K562 (cell line): ENCODE results near the gene MOG. TPM values are rescaled to one million over a fixed set of nuclear protein-coding genes. Genes with fewer than 3 reads are reported as not detected.

Experiments used
- MBD1 ChIP-seq: fragments of 250-450 bp; sonication (Bioruptor Pico); IDR thresholded peaks from 2 replicates; pipeline ENCODE4 v1.8.0; 2022; ENCODE audit warnings: inconsistent platforms
- TOE1 ChIP-seq, 2 experiments: fragments of 450-650 bp in 1 of 2; sonication (generic) in 1 of 2; formaldehyde crosslinking in 1 of 2; IDR thresholded peaks; 2 replicates each; pipeline versions ENCODE4 v1.7.1 to v1.8.0; 2016 to 2022; ENCODE audit warnings: borderline replicate concordance in 2 of 2, mild to moderate bottlenecking in 2 of 2, antibody characterized with exemption in 1 of 2, inconsistent platforms in 1 of 2, low read depth in 1 of 2, missing genetic modification reagents in 1 of 2, moderate library complexity in 1 of 2
- ZNF263 ChIP-seq: sonication (generic); formaldehyde crosslinking; IDR thresholded peaks from 2 replicates; pipeline ENCODE4 v1.8.0; 2022; ENCODE audit warnings: mild to moderate bottlenecking, missing genetic modification reagents, borderline replicate concordance
- ZNF655 ChIP-seq: fragments of 250-450 bp; sonication (Bioruptor Pico); IDR thresholded peaks from 2 replicates; pipeline ENCODE4 v1.5.0; 2021
- polyA plus RNA-seq, 8 experiments: library from polyadenylated mRNA; depleted of rRNA in 4 of 8; stranded (reverse) in 5 of 8; unstranded in 3 of 8; fragments of >200 nt; fragmentation: Nextera tagmentation in 2 of 8; fragmentation: Illumina TruSeq in 1 of 8; extraction: Ambion mirVana in 2 of 8; extraction: Trizol in 1 of 8; gene quantifications; 2 replicates each; pipeline versions ENCODE4 v1.2.1 to v1.2.3, GENCODE V29; 2011 to 2014; ENCODE audit warnings: inconsistent platforms in 1 of 8, missing spikeins in 1 of 8
- total RNA-seq, 7 experiments: library from RNA; depleted of rRNA in 6 of 7; stranded (reverse); fragments of >200 nt in 6 of 7; fragmentation: Illumina TruSeq in 2 of 7; extraction: Trizol in 2 of 7; gene quantifications; 2 replicates each; pipeline versions ENCODE4 v1.2.1 to v1.2.3, GENCODE V29; 2011 to 2021; ENCODE audit warnings: low replicate concordance in 1 of 7

Gene MOG
- total and polyA plus RNA-seq, 9 of the 15 experiments (the other 6 are each of a cell fraction or from before 2014, with no cell fraction given) = not detected

- TF ChIP-seq TOE1 (IDR thresholded peaks at IDR 0.05; ENCODE audit: borderline replicate concordance) = peak; percentile 31; the same call in 1 of the 2 replicates
- no peak for TF ChIP-seq TOE1 (CRISPR knock-in tag; IDR thresholded peaks at IDR 0.05; ENCODE audit: borderline replicate concordance, low read depth)
- TF ChIP-seq ZNF655 (CRISPR knock-in tag) = no peak
- TF ChIP-seq ZNF263 (CRISPR knock-in tag) = peak; percentile 64; the same call in 1 of the 2 replicates
- TF ChIP-seq MBD1 = no peak
These were observed 28.2 kb upstream of the MOG start (continued) for GRCh38 chr6:29628419-29629281.
